DMS153 treated with DMSO at 0.1 percent for 48 hours (cell line): ENCODE results near the gene PCBP3.

Experiments
- DNase-seq: peaks from one replicate; lab custom pipeline; 2025; ENCODE audit not compliant: unreplicated experiment; lab: John Stamatoyannopoulos, UW

PCBP3 gene

GRCh38 chr21:45901061-45901690 is 257.7 kb downstream of the PCBP3 start:
- DNase-seq, result no peak

- no peak for DNase-seq
These were observed 258.9 kb downstream of the PCBP3 start for GRCh38 chr21:45902292-45902995.

- no peak for DNase-seq
These were observed 261.7 kb downstream of the PCBP3 start for GRCh38 chr21:45905196-45905595.

GRCh38 chr21:45906196-45906805 is 262.8 kb downstream of the PCBP3 start:
- DNase-seq, result no peak

GRCh38 chr21:45906859-45907258 is 263.3 kb downstream of the PCBP3 start:
- DNase-seq, result no peak

GRCh38 chr21:45908536-45909237 is 265.2 kb downstream of the PCBP3 start:
- no peak for DNase-seq

- DNase-seq, result no peak
These were observed 265.9 kb downstream of the PCBP3 start for GRCh38 chr21:45909238-45909988.

- no peak for DNase-seq
These were observed 266.6 kb downstream of the PCBP3 start for GRCh38 chr21:45910155-45910547.

- DNase-seq, result no peak
These were observed 267.2 kb downstream of the PCBP3 start for GRCh38 chr21:45910548-45911221.

- DNase-seq, result no peak
These were observed 268.3 kb downstream of the PCBP3 start for GRCh38 chr21:45911806-45912325.

GRCh38 chr21:45912611-45913417 is 269.3 kb downstream of the PCBP3 start:
- no peak for DNase-seq

- DNase-seq, result no peak
These were observed 269.9 kb downstream of the PCBP3 start for GRCh38 chr21:45913418-45913765.

GRCh38 chr21:45913886-45914285 is 270.4 kb downstream of the PCBP3 start:
- no peak for DNase-seq

GRCh38 chr21:45914321-45914845 is 270.9 kb downstream of the PCBP3 start:
- DNase-seq, result no peak

- DNase-seq, result no peak
These were observed 272.7 kb downstream of the PCBP3 start for GRCh38 chr21:45916011-45916840.

- no peak for DNase-seq
These were observed 273.7 kb downstream of the PCBP3 start for GRCh38 chr21:45917241-45917640.

GRCh38 chr21:45918011-45918410 is 274.5 kb downstream of the PCBP3 start:
- no peak for DNase-seq

- DNase-seq, result no peak
These were observed 275.4 kb downstream of the PCBP3 start for GRCh38 chr21:45918835-45919447.
